Activated CD4-positive, CD25-positive, alpha-beta regulatory T cell (primary cell): ENCODE results near the gene C3orf70.
"Not testable (repeated sequence)": the region's sequence is repeated elsewhere in the genome, so short reads cannot be mapped to it uniquely, and the experiment has no call there.

Experiments
- DNase-seq, 4 experiments: peaks; one replicate each; lab custom pipeline; 2025; lab: John Stamatoyannopoulos, UW

Gene C3orf70

GRCh38 chr3:185151101-185151963 lies 1.5 kb downstream of the C3orf70 start:
- no peak for DNase-seq

- no peak for DNase-seq
These were observed 2.3 kb downstream of the C3orf70 start for GRCh38 chr3:185150561-185150960.

- DNase-seq = no peak
These were observed 3.3 kb downstream of the C3orf70 start for GRCh38 chr3:185149591-185149990.

- DNase-seq = no peak
These were observed 7.3 kb downstream of the C3orf70 start for GRCh38 chr3:185145511-185145910.

- DNase-seq = no peak
These were observed 8.1 kb downstream of the C3orf70 start for GRCh38 chr3:185144784-185145183.

GRCh38 chr3:185137821-185138220 lies 15.0 kb downstream of the C3orf70 start:
- DNase-seq = no peak

GRCh38 chr3:185134509-185134908 lies 18.4 kb downstream of the C3orf70 start:
- no peak for DNase-seq

GRCh38 chr3:185131602-185132256 lies 21.1 kb downstream of the C3orf70 start:
- DNase-seq = no peak

GRCh38 chr3:185129083-185129482 lies 23.8 kb downstream of the C3orf70 start:
- DNase-seq = no peak

- DNase-seq = no peak
These were observed 26.7 kb downstream of the C3orf70 start for GRCh38 chr3:185126201-185126600.

GRCh38 chr3:185120126-185120525 lies 32.7 kb downstream of the C3orf70 start:
- DNase-seq = no peak

GRCh38 chr3:185115371-185115770 lies 37.5 kb downstream of the C3orf70 start:
- no peak for DNase-seq

- no peak for DNase-seq
These were observed 38.1 kb downstream of the C3orf70 start for GRCh38 chr3:185114756-185115155.

GRCh38 chr3:185112186-185112585 lies 40.7 kb downstream of the C3orf70 start:
- no peak for DNase-seq

GRCh38 chr3:185109012-185109411 lies 43.8 kb downstream of the C3orf70 start:
- not testable (repeated sequence) for DNase-seq

- DNase-seq = not testable (repeated sequence)
These were observed 46.5 kb downstream of the C3orf70 start for GRCh38 chr3:185106256-185106890.

- no peak for DNase-seq
These were observed 49.3 kb downstream of the C3orf70 start for GRCh38 chr3:185103359-185104127.

GRCh38 chr3:185094697-185095096 lies 58.2 kb downstream of the C3orf70 start:
- DNase-seq = no peak

GRCh38 chr3:185093116-185093515 lies 59.7 kb downstream of the C3orf70 start:
- DNase-seq = no peak

GRCh38 chr3:185090811-185091210 lies 62.0 kb downstream of the C3orf70 start:
- DNase-seq = no peak

GRCh38 chr3:185089751-185090150 lies 63.1 kb downstream of the C3orf70 start:
- DNase-seq = no peak

GRCh38 chr3:185089343-185089742 lies 63.5 kb downstream of the C3orf70 start:
- DNase-seq = no peak
